Endodermal cell (in vitro differentiated cells): ENCODE data around the gene MPP1. TPM values are rescaled to one million over a fixed set of nuclear protein-coding genes. Genes with fewer than 3 reads are reported as not detected.

Source experiments
- DNase-seq: peaks from one replicate; pipeline ENCODE4 v3.0.0-alpha.2; 2017
- H3K27ac ChIP-seq: 2 replicates; pipeline ENCODE4 v1.5.1; 2013; ENCODE audit warnings: mild to moderate bottlenecking, low read depth, low read length, moderate library complexity
- H3K27me3 ChIP-seq: 2 replicates; pipeline ENCODE4 v1.6.1; 2013; ENCODE audit warnings: mild to moderate bottlenecking, low read length, moderate library complexity; ENCODE audit not compliant: insufficient read depth, control insufficient read depth, poor library complexity, severe bottlenecking
- H3K36me3 ChIP-seq: 2 replicates; pipeline ENCODE4 v1.7.0; 2013; ENCODE audit warnings: mild to moderate bottlenecking, low read length, moderate library complexity; ENCODE audit not compliant: control insufficient read depth, insufficient read depth
- H3K4me1 ChIP-seq: one replicate; pipeline ENCODE4 v1.7.0; 2013; ENCODE audit warnings: low read length; ENCODE audit not compliant: control insufficient read depth, insufficient read depth
- H3K4me3 ChIP-seq: 2 replicates; pipeline ENCODE4 v1.5.1; 2013; ENCODE audit warnings: mild to moderate bottlenecking, low read length, moderate library complexity
- H3K9ac ChIP-seq: 2 replicates; pipeline ENCODE4 v1.6.1; 2013; ENCODE audit warnings: mild to moderate bottlenecking, low read length, moderate library complexity; ENCODE audit not compliant: poor library complexity, severe bottlenecking; ENCODE audit errors: extremely low read depth
- H3K9me3 ChIP-seq: 2 replicates; pipeline ENCODE4 v1.6.1; 2013; ENCODE audit warnings: mild to moderate bottlenecking, low read length, moderate library complexity; ENCODE audit not compliant: control insufficient read depth
- H3K27ac Mint-ChIP-seq: 2 replicates; pipeline ENCODE4 v1.8.0; 2020; ENCODE audit warnings: mixed read lengths
- H3K27me3 Mint-ChIP-seq: 2 replicates; pipeline ENCODE4 v1.8.0; 2021; ENCODE audit warnings: mild to moderate bottlenecking, mixed read lengths; ENCODE audit not compliant: insufficient read depth
- H3K36me3 Mint-ChIP-seq: 2 replicates; pipeline ENCODE4 v1.8.0; 2020; ENCODE audit warnings: low read depth, mixed read lengths
- H3K4me1 Mint-ChIP-seq: 2 replicates; pipeline ENCODE4 v1.8.0; 2020; ENCODE audit warnings: mixed read lengths
- H3K4me3 Mint-ChIP-seq: 2 replicates; pipeline ENCODE4 v1.8.0; 2020; ENCODE audit warnings: mild to moderate bottlenecking, moderate library complexity, mixed read lengths
- H3K9me3 Mint-ChIP-seq: 2 replicates; pipeline ENCODE4 v1.8.0; 2020; ENCODE audit warnings: mild to moderate bottlenecking, mixed read lengths
- CTCF ChIP-seq: fragments of 200-600 bp; sonication (generic); conservative IDR thresholded peaks from 2 replicates; pipeline ENCODE4 v1.5.0; 2021; ENCODE audit warnings: antibody characterized with exemption, mild to moderate bottlenecking
- WGBS, 2 experiments: methylation state at CpG; one replicate each; pipeline versions ENCODE4 v1.1.5 to v1.1.7; 2013; ENCODE audit warnings: missing lambda C conversion rate in 2 of 2, mixed read lengths in 1 of 2; ENCODE audit not compliant: insufficient coverage in 1 of 2, insufficient read length in 1 of 2; 5-methylcytosine and 5-hydroxymethylcytosine counted together
- total RNA-seq, 2 donors: library from RNA; stranded (reverse); fragmentation: NEBNext Ultra II Directional in 1 of 2; extraction: Animal tissue kit (Norgen Biotek cat#: 25700) in 1 of 2; gene quantifications; 2 replicates in 1 of 2; 3 replicates in 1 of 2; pipeline ENCODE4 v1.2.1, GENCODE V29; 2021

The MPP1 gene
- total RNA-seq, 2 donors from 2014 or later, result 13.7 to 15.7 TPM

DNA sequence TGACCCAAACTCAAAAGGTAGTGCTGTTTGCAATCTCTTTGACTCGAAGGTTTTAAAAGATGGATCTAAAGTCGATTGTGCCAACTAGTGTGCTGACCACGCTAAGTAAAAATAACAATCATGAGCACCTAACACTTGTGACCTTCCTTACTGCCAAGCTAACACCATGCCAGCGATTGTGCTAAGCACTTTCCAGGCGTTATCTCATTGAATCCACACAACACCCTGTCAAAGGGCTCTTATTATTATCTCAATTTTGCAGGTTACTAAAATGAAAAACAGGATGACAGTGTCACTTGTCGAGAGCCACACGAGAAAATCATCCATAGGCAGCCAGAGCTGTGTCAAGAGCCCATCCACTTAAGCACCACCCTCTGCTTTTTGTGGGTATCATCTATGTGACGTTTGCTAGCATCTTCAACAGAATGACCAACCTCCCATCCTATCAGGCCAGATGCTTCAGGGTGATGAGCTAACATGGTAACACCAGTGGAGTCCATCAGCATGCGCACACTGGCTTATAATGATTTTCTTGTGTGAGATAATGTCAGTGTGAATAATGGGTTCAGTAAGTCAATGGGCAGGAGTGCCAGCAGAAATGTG is 53.5 kb downstream of the MPP1 start:
- DNase-seq, result no peak
- Mint-ChIP-seq H3K36me3 (no peaks in the 10 kb centered on the region), H3K9me3 (peaks cover 41% of the 10 kb centered on the region), H3K27me3 (peaks cover 56% of the 10 kb centered on the region), H3K4me1 (no peaks in the 10 kb centered on the region), H3K4me3 (peak overlapping the region; percentile 26), H3K27ac (no peak overlapping the region)
- Histone ChIP-seq H3K27ac (no peak overlapping the region), H3K4me3 (no peak overlapping the region), H3K9me3 (no peaks in the 10 kb centered on the region), H3K4me1 (no peaks in the 10 kb centered on the region), H3K36me3 (no peaks in the 10 kb centered on the region), H3K9ac (no peak overlapping the region), H3K27me3 (peaks cover 47% of the 10 kb centered on the region)
- TF ChIP-seq CTCF, result no peak
- WGBS, 2 experiments, result 93 to 97% methylated on average over 5 to 9 of the region's 9 CpGs

DNA sequence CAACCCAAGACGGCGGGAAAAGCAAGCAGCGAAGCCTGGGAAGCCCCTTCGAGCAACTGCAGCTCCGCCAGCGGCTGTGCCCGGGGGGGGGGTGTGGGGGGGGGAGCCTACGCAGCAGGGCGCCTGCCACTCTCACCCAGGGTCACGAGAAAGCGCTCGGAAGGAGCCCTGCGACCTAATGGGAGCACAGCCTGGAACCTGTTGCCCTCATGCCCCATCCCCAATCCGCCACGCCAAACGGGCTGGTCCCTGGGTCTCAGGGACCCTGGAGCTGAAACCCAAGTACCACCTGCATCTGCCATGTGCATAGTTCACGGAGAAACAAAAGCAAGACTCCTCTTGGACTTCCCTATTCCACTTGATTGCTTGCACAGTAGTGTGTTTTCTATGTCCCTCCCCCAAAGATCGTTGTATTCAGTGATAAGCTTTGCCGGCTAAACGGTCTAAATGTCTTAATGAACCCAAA is 54.0 kb downstream of the MPP1 start:
- no peaks in the 10 kb centered on the region for H3K4me1 Mint-ChIP-seq
- H3K4me3 Mint-ChIP-seq, result peak overlapping the region; percentile 26
- Histone ChIP-seq H3K27ac (no peak overlapping the region), H3K36me3 (no peaks in the 10 kb centered on the region), H3K4me1 (no peaks in the 10 kb centered on the region), H3K27me3 (peaks cover 47% of the 10 kb centered on the region), H3K9ac (no peak overlapping the region), H3K9me3 (no peaks in the 10 kb centered on the region), H3K4me3 (no peak overlapping the region)
- peaks cover 56% of the 10 kb centered on the region for H3K27me3 Mint-ChIP-seq
- TF ChIP-seq CTCF, result no peak
- 55 to 68% methylated on average over 2 to 11 of the region's 20 CpGs for WGBS, 2 experiments
- no peaks in the 10 kb centered on the region for H3K36me3 Mint-ChIP-seq
- DNase-seq, result peak; percentile 46
- H3K27ac Mint-ChIP-seq, result no peak overlapping the region
- H3K9me3 Mint-ChIP-seq, result peaks cover 46% of the 10 kb centered on the region

- TF ChIP-seq CTCF, result no peak
- Histone ChIP-seq H3K27me3 (peaks cover 47% of the 10 kb centered on the region), H3K4me1 (no peaks in the 10 kb centered on the region), H3K9ac (no peak within 1 kb of the TSS), H3K9me3 (no peaks in the 10 kb centered on the region), H3K27ac (no peak within 1 kb of the TSS), H3K36me3 (no peaks in the 10 kb centered on the region), H3K4me3 (peak within 1 kb of the TSS; percentile 40)
- Mint-ChIP-seq H3K9me3 (peaks cover 48% of the 10 kb centered on the region), H3K36me3 (no peaks in the 10 kb centered on the region), H3K27me3 (peaks cover 56% of the 10 kb centered on the region), H3K4me3 (peak within 1 kb of the TSS; percentile 40), H3K27ac (no peak within 1 kb of the TSS), H3K4me1 (no peaks in the 10 kb centered on the region)
- DNase-seq, result peak; percentile 71
- WGBS, 2 experiments, result 3 to 18% methylated on average over 4 to 83 of the region's 98 CpGs
Observed at GRCh38 chrX:154750301-154751202, 54.7 kb downstream of the MPP1 start, which contains the start of gene GAB3. Gene GAB3 (minus strand): TSS chrX:154751077. CDS start chrX:154751025, 52 bp downstream.
